Activated CD4-positive, alpha-beta T cell treated with anti-CD3 and anti-CD28 coated beads, Interleukin-2, amount 50 U/mL, for 24 hours (primary cell): Measurements from ENCODE around the gene MBOAT2.

ENCODE experiments used
- DNase-seq, 2 donors: peaks; one replicate each; pipeline ENCODE4 v3.0.0-alpha.2; 2020; ENCODE audit warnings: low read depth in 1 of 2, low spot score in 1 of 2

MBOAT2 gene

DNA sequence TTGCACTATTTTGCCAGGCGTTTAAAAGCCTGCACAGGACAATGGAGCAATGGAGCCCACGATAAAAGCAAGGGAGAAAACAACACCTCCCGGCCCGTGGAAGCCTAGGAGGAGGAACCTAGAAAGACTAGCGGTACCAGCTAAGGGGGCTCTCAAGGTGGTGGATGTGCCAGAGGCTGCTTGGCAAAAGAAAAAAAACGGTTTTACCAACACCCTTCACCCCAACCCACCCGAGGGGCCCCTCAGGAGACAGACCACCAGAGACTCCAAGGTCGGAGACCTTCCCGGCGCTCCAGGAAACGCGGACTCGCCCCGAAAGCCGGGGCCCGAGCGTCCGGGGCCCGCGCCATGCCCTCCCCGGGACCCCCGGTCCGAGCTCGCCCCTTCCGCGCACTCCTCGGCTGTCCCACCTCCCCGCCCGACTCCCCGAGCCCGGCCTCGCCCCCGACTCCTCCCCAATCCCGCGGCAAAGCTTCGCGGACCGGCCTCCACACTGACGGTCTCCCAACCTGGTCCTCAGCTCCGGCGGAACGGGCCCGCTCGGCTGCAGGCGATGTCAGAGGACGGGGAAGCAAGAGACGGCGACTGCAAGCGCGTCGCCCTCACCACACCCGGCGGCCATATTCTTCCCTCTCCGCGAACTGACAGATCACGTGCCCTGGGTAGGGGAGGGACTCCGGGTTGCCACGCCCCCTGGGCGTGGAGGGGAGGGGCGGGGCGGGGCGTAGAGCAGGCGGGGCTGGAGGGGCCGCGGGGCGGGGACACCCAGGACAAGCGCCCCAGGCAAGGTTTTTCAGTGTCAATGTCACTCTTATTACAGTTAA is 166.3 kb downstream of the MBOAT2 start, which contains the start of gene KIDINS220:
Gene KIDINS220 (minus strand): TSS at position 643 of the 824 bp plus-strand sequence. CDS start 10,520 bp downstream, outside the sequence.
- peak; percentile 75 to 80 for DNase-seq

GRCh38 chr2:8835279-8835678 is 168.2 kb downstream of the MBOAT2 start:
- no peak for DNase-seq

- DNase-seq = no peak
Observed at GRCh38 chr2:8833853-8834252, 169.6 kb downstream of the MBOAT2 start.

DNA sequence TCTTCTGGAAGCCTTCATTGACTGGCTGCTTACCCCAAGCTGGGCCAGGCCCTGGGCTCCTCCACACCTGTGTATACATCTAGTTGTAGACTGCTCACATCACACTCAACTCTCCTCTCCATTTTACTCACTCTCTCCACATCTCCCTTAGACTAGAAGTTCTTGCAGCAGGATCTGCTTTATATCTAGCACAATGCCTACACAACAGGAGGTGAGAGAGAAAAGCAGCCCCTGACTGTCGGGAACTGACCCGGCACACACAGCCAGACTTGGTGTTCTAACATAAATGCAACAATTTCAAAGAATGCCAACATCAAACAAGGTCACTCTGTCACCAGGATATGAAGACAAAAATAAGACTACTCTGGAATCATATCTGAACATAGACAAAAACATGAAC is 172.0 kb downstream of the MBOAT2 start:
- no peak for DNase-seq

DNA sequence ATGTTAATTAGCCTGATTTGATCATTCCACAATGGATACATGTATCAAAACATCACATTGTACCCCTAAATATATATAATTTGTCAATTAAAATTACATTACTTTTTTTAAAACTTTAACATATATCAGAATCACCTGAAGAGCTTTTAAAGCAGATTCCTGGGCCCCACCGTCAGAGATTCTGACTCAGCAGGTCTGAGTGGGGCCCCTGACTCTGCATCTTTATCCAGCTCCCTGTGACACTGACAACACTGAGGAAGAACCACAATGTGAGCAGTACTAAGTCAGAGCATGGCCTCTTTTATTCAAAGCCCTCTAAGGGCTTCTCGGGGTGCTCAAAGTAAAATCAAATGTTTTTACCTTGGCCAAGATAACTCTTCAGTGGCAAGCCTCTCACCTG is 175.8 kb downstream of the MBOAT2 start:
- DNase-seq = no peak

GRCh38 chr2:8822218-8822617 is 181.3 kb downstream of the MBOAT2 start:
- DNase-seq = no peak

DNA sequence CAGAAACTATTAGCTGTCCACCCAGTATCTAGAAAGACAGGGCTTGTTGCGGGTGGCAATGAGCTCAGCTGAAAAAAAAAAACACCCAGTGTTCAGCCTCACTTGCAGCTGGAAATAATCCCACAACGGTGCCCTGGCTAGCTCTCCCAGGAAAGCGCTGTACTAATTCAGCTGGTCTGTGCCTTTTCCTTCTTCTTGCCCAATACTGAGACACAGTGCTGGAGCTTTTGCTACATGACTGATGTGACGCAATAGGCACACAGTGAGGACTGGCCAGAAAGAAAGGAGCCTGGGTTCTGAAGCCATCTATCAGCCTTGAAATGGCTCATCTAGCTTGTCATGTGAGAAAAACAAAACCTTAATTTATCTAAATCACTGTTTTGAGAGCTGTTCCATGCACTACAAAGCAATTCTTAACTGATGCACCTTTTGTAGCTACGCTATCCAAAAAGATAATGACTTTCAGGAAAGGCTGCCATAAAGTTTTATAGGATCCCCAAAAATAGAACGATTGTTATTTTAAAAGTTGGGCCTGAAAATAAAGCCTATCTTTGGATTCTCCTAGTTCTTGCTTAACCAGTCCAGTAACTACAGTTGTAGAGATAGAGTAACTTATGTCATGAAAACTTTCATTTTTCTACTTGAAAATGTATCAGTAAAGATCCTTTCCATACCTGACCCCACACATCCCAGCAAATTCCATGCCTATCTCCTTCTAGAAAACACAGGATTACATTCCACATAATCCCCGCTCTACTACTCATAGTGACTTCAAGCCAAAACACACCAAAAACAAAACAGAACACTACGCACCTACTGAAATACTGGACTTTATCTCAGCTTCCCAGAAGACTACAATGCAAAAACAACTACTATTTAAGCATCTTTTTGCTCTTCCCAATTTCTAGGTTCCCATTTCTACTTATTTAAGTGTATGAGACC is 181.9 kb downstream of the MBOAT2 start:
- DNase-seq = no peak

- no peak for DNase-seq
Observed at GRCh38 chr2:8819948-8820347, 183.5 kb downstream of the MBOAT2 start.

DNA sequence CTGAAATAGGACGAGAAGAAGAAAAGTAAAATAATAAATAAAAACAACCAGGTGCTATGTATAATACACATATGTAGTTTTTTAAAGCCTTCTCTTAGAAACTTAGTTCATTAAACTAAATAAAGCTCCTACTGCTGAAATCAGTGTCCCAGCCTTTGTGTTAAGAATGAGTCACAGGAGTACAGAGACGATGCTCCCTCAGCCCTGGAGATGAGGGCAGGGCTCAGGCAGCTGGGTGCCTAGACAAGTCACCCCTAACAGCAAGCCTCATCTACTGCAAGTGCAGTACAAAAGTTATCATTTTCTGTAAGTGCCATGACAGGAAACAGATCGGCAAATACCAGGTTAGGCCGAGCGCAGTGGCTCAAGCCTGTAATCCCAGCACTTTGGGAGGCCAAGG is 184.3 kb downstream of the MBOAT2 start:
- DNase-seq = no peak

GRCh38 chr2:8817221-8817620 is 186.3 kb downstream of the MBOAT2 start:
- no peak for DNase-seq

DNA sequence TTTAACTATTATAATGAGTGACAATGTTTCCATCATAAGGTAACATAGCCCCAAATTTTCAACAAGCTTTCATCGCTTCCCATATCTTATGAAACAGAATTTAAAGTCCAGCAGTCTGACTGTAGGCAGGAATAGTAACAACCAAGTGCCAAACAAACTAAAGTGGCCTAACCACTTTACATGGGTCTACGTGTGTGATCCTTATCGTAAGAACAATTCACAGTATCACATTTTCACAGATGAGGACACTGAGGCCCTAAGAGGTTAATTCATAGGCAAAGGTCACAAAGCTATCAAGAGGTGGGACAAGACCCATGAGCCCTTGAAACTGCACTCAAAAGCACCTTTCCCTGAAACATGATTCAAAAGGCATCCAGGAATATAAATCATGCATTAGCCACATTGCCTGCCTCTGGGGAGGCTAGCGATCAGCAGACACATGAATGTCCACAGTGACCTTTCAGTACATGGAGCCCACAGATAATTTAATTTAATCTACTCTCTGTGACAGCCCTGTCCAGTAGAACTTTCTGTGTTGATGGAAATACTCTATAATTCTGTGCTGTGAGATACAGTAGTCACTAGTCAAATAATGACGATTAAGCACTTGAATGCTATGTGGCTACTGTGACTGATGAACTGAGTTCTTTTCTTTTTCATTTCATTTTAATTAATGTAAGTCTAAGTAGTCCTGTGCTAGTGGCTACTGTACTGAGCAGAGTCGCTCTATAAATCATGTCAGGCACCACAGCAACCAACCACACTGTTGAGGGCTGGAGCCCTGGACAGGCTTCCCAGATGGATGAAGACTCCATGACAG is 196.4 kb downstream of the MBOAT2 start:
- no peak for DNase-seq

DNA sequence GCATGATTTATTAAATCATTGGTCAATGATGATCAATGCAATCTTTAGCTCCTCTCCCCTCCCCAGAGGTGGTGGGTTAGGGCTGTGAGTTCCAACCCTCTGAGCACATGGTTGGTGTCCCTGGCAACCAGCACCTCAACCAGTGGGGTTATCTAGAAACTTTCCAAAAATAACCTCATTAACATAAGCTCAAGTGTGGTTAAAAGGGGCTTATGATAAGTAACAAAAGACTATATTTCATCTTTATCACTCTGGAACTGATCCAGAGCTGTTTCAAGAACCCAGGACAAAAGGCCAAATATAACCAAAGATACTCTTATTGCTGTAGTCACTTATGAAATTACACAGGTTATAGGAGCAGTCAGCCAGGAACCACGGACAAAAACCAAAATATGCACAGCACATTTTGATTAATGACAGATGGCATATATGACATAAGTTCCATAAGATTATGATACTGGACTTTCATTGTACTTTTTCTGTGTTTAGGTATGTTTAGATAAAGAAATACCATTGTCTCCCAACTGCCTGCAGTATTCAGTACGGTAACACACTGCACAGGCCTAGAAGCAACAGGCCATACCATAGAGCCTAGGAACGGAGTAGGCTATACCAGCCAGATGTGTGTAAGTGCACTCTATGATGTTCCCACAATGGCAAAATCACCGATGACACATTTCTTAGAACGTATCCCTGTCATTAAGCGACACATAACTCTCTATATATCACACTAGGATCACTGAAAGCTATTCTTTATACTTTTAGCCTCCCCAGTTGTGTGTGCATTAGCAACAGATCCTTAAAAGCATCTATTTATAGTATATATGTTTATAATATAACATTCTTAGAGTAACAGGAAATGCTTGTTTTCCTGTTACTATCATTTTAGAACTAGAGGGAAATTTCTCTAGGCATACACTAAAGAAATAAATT is 197.9 kb downstream of the MBOAT2 start:
- DNase-seq = no peak

GRCh38 chr2:8803658-8804379 is 199.7 kb downstream of the MBOAT2 start:
- DNase-seq = peak in 1 of 2 donors; percentile 31

DNA sequence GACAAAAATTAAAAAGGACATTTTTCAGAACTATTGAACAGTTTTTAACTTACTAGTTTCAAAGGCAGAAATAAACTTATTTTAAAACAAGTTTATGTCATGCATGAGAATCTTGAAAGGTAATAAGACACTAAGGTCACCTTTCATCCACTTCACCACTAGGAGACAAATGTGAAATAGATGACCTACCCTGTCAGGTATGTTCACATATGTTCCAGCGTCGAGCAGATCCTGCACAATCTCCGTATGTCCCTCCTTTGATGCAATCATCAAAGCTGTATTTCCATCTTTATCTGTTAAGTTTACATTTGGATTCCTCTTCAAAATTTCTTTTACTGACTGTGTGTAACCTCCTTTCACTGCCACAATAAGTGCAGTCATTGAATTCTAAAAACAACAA is 200.7 kb downstream of the MBOAT2 start:
- no peak for DNase-seq
